ENCODE data around the gene RBM28. TPM values are rescaled to one million over a fixed set of nuclear protein-coding genes. Genes with fewer than 3 reads are reported as not detected.

The RBM28 gene
- total and polyA plus RNA-seq, 2 donors from 2014 or later = 11.5 to 35.2 TPM

DNA sequence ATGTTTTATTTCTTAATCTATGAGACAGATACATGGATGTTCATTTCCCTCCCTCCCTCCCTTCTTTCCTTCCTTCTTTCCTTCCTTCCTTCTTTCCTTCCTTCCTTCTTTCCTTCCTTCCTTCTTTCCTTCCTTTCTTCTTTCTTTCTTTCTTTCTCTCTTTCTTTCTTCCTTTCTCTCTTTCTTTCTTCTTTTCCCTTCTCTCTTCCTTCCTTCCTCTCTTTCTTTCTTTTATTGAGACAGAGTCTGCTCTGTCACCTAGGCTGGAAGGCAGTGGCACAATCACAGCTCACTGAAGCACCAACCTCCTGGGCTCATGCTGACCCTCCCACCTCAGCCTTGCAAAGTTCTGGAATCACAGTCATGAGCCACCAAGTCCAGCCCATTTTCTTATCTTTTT lies 23.3 kb upstream of the RBM28 start:
- H3K4me1 ChIP-seq (ENCODE audit: control insufficient read depth in 2 of 3, insufficient read depth in 2 of 3, low read depth in 1 of 3, low read length in 3 of 3) = no peaks in the 10 kb centered on the region
- no peak overlapping the region for H3K4me3 ChIP-seq (ENCODE audit: low read length in 3 of 3)
- FAIRE-seq = no peak
- TF ChIP-seq, protein P1, sequence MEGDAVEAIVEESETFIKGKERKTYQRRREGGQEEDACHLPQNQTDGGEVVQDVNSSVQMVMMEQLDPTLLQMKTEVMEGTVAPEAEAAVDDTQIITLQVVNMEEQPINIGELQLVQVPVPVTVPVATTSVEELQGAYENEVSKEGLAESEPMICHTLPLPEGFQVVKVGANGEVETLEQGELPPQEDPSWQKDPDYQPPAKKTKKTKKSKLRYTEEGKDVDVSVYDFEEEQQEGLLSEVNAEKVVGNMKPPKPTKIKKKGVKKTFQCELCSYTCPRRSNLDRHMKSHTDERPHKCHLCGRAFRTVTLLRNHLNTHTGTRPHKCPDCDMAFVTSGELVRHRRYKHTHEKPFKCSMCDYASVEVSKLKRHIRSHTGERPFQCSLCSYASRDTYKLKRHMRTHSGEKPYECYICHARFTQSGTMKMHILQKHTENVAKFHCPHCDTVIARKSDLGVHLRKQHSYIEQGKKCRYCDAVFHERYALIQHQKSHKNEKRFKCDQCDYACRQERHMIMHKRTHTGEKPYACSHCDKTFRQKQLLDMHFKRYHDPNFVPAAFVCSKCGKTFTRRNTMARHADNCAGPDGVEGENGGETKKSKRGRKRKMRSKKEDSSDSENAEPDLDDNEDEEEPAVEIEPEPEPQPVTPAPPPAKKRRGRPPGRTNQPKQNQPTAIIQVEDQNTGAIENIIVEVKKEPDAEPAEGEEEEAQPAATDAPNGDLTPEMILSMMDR (IDR thresholded peaks at IDR 0.05; ENCODE audit: borderline replicate concordance, extremely low read depth, insufficient read depth) = no peak
- H3K9ac ChIP-seq (ENCODE audit: low read length in 3 of 3) = no peak overlapping the region
- no peaks in the 10 kb centered on the region for H3K36me3 ChIP-seq (ENCODE audit: control insufficient read depth in 2 of 3, insufficient read depth in 3 of 3, low read length in 3 of 3)
- no peak for DNase-seq
- H3K9me3 ChIP-seq (ENCODE audit: control insufficient read depth in 2 of 3, insufficient read depth in 1 of 3, low read length in 3 of 3) = no peaks in the 10 kb centered on the region
- intact Hi-C loops (cut with DNase I) = no loop called here
- no peak overlapping the region for H3K27ac ChIP-seq (ENCODE audit: low read depth in 2 of 2, low read length in 2 of 2)
- H3K27me3 ChIP-seq (ENCODE audit: control insufficient read depth, insufficient read depth, low read length) = peaks cover 17% of the 10 kb centered on the region

DNA sequence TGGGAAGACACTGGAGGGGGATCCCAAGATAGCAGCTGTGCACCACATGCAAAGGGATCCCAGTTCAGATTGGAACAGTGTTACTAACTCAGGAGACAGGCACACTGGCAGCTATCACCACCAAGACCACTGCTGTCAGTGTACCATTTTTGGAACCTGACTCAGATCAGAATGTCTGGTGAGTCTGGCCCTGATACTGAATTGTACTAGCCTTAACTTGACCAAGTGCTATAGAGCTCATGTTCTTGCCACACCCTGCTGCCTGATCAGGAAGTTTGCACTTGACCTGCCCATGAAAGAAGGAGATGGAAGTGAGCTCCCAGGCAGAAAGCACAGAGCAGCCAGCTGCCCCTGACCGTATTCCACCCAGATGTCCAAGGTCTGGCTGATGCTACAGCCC lies 22.6 kb upstream of the RBM28 start:
- no peak for FAIRE-seq
- H3K9ac ChIP-seq (ENCODE audit: low read length in 3 of 3) = no peak overlapping the region
- H3K36me3 ChIP-seq (ENCODE audit: control insufficient read depth in 2 of 3, insufficient read depth in 3 of 3, low read length in 3 of 3) = no peaks in the 10 kb centered on the region
- H3K4me3 ChIP-seq (ENCODE audit: low read length in 3 of 3) = no peak overlapping the region
- no peak overlapping the region for H3K27ac ChIP-seq (ENCODE audit: low read depth in 2 of 2, low read length in 2 of 2)
- intact Hi-C loops (cut with DNase I) = no loop called here
- DNase-seq = no peak
- H3K9me3 ChIP-seq (ENCODE audit: control insufficient read depth in 2 of 3, insufficient read depth in 1 of 3, low read length in 3 of 3) = no peaks in the 10 kb centered on the region
- TF ChIP-seq, protein P1 (IDR thresholded peaks at IDR 0.05; ENCODE audit: borderline replicate concordance, extremely low read depth, insufficient read depth) = no peak
- peaks cover 17% of the 10 kb centered on the region for H3K27me3 ChIP-seq (ENCODE audit: control insufficient read depth, insufficient read depth, low read length)
- H3K4me1 ChIP-seq (ENCODE audit: control insufficient read depth in 2 of 3, insufficient read depth in 2 of 3, low read depth in 1 of 3, low read length in 3 of 3) = no peaks in the 10 kb centered on the region

DNA sequence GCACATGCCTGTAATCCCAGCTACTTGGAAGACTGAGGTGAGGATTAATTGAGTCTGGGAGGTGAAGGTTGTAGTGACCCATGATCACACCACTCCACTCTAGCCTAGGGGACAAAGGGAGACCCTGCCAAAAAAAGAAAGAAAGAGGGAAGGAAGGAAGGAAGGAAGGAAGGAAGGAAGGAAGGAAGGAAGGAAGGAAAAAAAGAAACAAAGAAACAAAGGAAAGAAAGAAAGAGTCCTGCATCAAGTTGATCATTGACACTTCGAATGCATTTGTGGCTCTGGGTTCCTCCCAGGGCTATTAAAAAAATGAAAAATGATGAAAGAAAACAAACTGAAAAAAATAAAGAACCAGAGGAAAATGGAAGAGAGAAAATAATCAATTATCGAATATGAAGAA lies 21.7 kb upstream of the RBM28 start:
- no peak overlapping the region for H3K27ac ChIP-seq (ENCODE audit: low read depth in 2 of 2, low read length in 2 of 2)
- FAIRE-seq (no peak), DNase-seq (no peak)
- intact Hi-C loops (cut with DNase I) = no loop called here
- no peaks in the 10 kb centered on the region for H3K36me3 ChIP-seq (ENCODE audit: control insufficient read depth in 2 of 3, insufficient read depth in 3 of 3, low read length in 3 of 3)
- H3K9me3 ChIP-seq (ENCODE audit: control insufficient read depth in 2 of 3, insufficient read depth in 1 of 3, low read length in 3 of 3) = no peaks in the 10 kb centered on the region
- H3K4me1 ChIP-seq (ENCODE audit: control insufficient read depth in 2 of 3, insufficient read depth in 2 of 3, low read depth in 1 of 3, low read length in 3 of 3) = peaks cover 0 to 6% (median 0%) of the 10 kb centered on the region in 3 donors
- peaks cover 17% of the 10 kb centered on the region for H3K27me3 ChIP-seq (ENCODE audit: control insufficient read depth, insufficient read depth, low read length)
- no peak overlapping the region for H3K4me3 ChIP-seq (ENCODE audit: low read length in 3 of 3)
- H3K9ac ChIP-seq (ENCODE audit: low read length in 3 of 3) = no peak overlapping the region
- TF ChIP-seq, protein P1 (IDR thresholded peaks at IDR 0.05; ENCODE audit: borderline replicate concordance, extremely low read depth, insufficient read depth) = no peak

Data from kidney (tissue), 14 donors.